Measurements from ENCODE around the gene ISM2. TPM values are rescaled to one million over a fixed set of nuclear protein-coding genes. Genes with fewer than 3 reads are reported as not detected.

Gene ISM2
- total and polyA plus RNA-seq, 10 of the 15 experiments (the other 5 are each of a cell fraction or from before 2014, with no cell fraction given) = 0.03 TPM; not detected in 9

GRCh38 chr14:77524536-77524935, 25.9 kb upstream of the ISM2 start (continued):
- TF ChIP-seq TAF1 (IDR thresholded peaks at IDR 0.05; ENCODE audit: borderline replicate concordance, low read depth, low read length) = no peak
- TF ChIP-seq, protein P1, sequence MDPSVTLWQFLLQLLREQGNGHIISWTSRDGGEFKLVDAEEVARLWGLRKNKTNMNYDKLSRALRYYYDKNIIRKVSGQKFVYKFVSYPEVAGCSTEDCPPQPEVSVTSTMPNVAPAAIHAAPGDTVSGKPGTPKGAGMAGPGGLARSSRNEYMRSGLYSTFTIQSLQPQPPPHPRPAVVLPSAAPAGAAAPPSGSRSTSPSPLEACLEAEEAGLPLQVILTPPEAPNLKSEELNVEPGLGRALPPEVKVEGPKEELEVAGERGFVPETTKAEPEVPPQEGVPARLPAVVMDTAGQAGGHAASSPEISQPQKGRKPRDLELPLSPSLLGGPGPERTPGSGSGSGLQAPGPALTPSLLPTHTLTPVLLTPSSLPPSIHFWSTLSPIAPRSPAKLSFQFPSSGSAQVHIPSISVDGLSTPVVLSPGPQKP (IDR thresholded peaks at IDR 0.05; ENCODE audit: low read depth, low read length) = no peak
- TF ChIP-seq E2F4 (IDR thresholded peaks at IDR 0.05; ENCODE audit: low read depth, low read length) = no peak
- no peak for TF ChIP-seq NFYB (IDR thresholded peaks at IDR 0.05; ENCODE audit: insufficient read depth, low read depth, low read length)

DNA sequence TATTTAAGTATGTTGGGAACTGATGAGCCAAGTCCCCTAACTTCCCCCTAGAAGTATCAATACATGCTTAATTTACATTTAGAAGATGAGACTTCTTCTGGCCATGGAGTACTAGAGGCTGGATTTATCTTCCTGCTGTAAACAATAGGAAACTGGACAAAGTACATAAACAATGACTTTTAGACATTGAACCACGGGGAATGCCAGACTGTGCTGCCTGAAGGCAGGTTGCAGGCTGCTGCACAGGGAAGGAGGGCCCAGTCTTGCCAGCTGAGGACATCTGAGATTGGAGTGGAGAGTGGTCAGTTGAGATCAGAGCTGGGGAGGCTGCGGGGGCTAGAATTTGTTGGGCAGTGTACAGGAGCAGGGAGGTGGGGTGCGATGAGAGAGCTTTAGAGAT, 24.5 kb upstream of the ISM2 start:
- Histone ChIP-seq H4K20me1 (ENCODE audit: control insufficient read depth, insufficient read depth) (no peaks in the 10 kb centered on the region; the same call in 1 of the 2 replicates), H3K27ac (ENCODE audit: control insufficient read depth, insufficient read depth) (no peak overlapping the region), H3K4me1 (ENCODE audit: control insufficient read depth, insufficient read depth, low read length) (no peaks in the 10 kb centered on the region), H3K79me2 (ENCODE audit: control insufficient read depth, insufficient read depth, low read length) (no peaks in the 10 kb centered on the region), H3K9me3 (replicated peaks; ENCODE audit: control insufficient read depth, insufficient read depth, low read length) (no peaks in the 10 kb centered on the region), H3K27me3 (replicated peaks in 1 of 2; ENCODE audit: control insufficient read depth in 2 of 2, insufficient read depth in 2 of 2, low read length in 1 of 2) (no peaks in the 10 kb centered on the region), H3K9ac (ENCODE audit: control insufficient read depth, insufficient read depth, low read length) (no peak overlapping the region), H3K4me3 (no peak overlapping the region), H3K4me2 (ENCODE audit: control insufficient read depth, insufficient read depth) (no peak overlapping the region), H3K36me3 (ENCODE audit: control insufficient read depth in 2 of 2, insufficient read depth in 2 of 2, low read length in 1 of 2) (peaks cover 0 to 6% of the 10 kb centered on the region in 2 experiments; a peak in 2 of 4 replicates), H2AFZ (ENCODE audit: control insufficient read depth, low read depth, low read length) (no peak overlapping the region)
- FAIRE-seq (no peak), ATAC-seq (no peak), DNase-seq (ENCODE audit: low read depth, low spot score) (no peak)
- POLR2A ChIA-PET = no interaction called here
- WGBS (ENCODE audit: insufficient coverage, insufficient replicate concordance, low lambda C conversion rate, missing lambda C conversion rate) = 98% methylated on average over 3 of the region's 3 CpGs
- RAD21 ChIA-PET (ENCODE audit: unreplicated experiment) = no interaction called here
- intact Hi-C loops (cut with micrococcal nuclease; ENCODE audit: unreplicated experiment) (no loop called here), in situ Hi-C loops (cut with MboI) (no loop called here)
- no TSS peak for BruUV-seq (replicated peaks)
- SMC1A ChIA-PET (ENCODE audit: uncharacterized antibody, unreplicated experiment) = no interaction called here
- TF ChIP-seq CHD4 (IDR thresholded peaks at IDR 0.05) (no peak), EZH2 (IDR thresholded peaks at IDR 0.05; ENCODE audit: borderline replicate concordance, control insufficient read depth, low read depth, low read length) (no peak), RAD51 (IDR thresholded peaks at IDR 0.05) (no peak), NR2F1 (conservative IDR thresholded peaks at IDR 0.05) (no peak), MTA2 (IDR thresholded peaks at IDR 0.05; ENCODE audit: low read depth) (no peak)
- CTCF ChIA-PET = no interaction called here
